HG02798 (cell line): ENCODE measurements around the gene HAND1.

ENCODE experiments used
- ATAC-seq: cut with Tn5 transposase; IDR thresholded peaks from one replicate; pipeline ENCODE4 v1.9.1; 2021; ENCODE audit warnings: mild to moderate bottlenecking; ENCODE audit not compliant: unreplicated experiment, poor library complexity

Gene HAND1

GRCh38 chr5:154428208-154428607 is 49.8 kb downstream of the HAND1 start:
- ATAC-seq: no peak
